ENCODE data around the gene POLR2B. TPM values are rescaled to one million over a fixed set of nuclear protein-coding genes. Genes with fewer than 3 reads are reported as not detected.

The POLR2B gene
- total RNA-seq, 1 donor from 2014 or later: 67.8 TPM

DNA sequence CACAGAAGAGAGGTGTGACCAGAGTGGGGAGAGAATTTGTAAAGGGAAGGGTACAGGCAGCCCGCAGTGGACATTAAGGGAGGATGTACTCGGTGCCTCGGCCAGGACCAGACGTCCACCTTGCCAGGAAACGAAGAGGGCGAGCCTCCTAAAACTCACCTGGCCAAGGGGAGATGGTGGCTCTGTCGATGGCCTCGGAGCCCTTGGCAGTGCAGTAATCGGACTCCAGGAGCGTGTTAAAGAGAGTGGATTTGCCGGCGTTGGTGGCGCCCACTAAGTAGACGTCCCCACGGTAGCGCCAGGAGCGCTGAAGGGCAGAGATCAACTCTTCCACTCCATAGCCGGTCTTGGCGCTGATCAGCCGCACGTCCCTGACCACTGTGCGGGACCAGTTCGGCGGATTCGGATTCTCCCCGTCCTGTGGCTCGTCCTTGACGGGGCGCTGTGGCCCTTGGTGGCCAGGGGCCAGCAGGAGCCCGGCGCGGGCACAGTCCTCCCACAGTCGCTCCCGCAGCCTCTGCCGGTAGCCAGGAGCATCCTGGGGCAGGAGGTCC, 2.3 kb upstream of the POLR2B start:
- DNase-seq (no peak), ATAC-seq (no peak)
- Histone ChIP-seq H3K4me1 (peaks cover 42% of the 10 kb centered on the region), H3K36me3 (peaks cover 29% of the 10 kb centered on the region), H3K4me3 (peak overlapping the region; percentile 97), H3K27me3 (ENCODE audit: low read depth) (no peaks in the 10 kb centered on the region), H3K9me3 (no peaks in the 10 kb centered on the region), H3K27ac (peak overlapping the region; percentile 85)
- TF ChIP-seq, protein P1, sequence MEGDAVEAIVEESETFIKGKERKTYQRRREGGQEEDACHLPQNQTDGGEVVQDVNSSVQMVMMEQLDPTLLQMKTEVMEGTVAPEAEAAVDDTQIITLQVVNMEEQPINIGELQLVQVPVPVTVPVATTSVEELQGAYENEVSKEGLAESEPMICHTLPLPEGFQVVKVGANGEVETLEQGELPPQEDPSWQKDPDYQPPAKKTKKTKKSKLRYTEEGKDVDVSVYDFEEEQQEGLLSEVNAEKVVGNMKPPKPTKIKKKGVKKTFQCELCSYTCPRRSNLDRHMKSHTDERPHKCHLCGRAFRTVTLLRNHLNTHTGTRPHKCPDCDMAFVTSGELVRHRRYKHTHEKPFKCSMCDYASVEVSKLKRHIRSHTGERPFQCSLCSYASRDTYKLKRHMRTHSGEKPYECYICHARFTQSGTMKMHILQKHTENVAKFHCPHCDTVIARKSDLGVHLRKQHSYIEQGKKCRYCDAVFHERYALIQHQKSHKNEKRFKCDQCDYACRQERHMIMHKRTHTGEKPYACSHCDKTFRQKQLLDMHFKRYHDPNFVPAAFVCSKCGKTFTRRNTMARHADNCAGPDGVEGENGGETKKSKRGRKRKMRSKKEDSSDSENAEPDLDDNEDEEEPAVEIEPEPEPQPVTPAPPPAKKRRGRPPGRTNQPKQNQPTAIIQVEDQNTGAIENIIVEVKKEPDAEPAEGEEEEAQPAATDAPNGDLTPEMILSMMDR (IDR thresholded peaks at IDR 0.05): no peak
- intact Hi-C loops (cut with DNase I): no loop called here

DNA sequence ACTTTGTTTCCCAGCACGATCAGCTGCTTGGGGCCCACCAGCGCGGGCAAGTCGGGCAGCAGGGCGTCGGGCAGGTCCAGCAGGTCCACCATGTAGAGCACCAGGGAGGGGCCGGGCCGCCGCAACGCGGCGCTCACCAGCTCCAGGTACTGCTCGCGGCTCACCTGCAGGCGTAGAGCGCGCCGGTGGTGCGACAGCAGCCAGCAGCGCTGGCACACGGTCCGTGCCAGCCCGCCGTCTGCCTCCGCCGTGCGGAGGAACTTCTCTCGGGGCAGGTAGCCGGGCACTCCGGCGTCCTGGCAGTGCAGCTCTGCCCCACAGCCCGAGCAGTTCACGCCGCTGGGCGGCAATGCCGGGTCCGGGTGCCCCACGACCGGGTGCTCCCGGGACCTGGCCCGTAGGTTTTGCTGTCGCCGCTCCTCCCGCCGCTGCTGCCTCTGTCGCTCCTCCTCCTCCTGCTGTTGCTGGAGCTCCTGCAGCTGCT, 1.8 kb upstream of the POLR2B start:
- H3K4me1 ChIP-seq: peaks cover 47% of the 10 kb centered on the region
- TF ChIP-seq, protein P1 (IDR thresholded peaks at IDR 0.05): peak; percentile 24
- peak overlapping the region; percentile 85 for H3K27ac ChIP-seq
- no peaks in the 10 kb centered on the region for H3K27me3 ChIP-seq (ENCODE audit: low read depth)
- H3K4me3 ChIP-seq: peak overlapping the region; percentile 97
- H3K36me3 ChIP-seq: peaks cover 24% of the 10 kb centered on the region
- H3K9me3 ChIP-seq: no peaks in the 10 kb centered on the region
- ATAC-seq: peak; percentile 79 to 84
- intact Hi-C loops (cut with DNase I): no loop called here
- DNase-seq: peak; percentile 83

DNA sequence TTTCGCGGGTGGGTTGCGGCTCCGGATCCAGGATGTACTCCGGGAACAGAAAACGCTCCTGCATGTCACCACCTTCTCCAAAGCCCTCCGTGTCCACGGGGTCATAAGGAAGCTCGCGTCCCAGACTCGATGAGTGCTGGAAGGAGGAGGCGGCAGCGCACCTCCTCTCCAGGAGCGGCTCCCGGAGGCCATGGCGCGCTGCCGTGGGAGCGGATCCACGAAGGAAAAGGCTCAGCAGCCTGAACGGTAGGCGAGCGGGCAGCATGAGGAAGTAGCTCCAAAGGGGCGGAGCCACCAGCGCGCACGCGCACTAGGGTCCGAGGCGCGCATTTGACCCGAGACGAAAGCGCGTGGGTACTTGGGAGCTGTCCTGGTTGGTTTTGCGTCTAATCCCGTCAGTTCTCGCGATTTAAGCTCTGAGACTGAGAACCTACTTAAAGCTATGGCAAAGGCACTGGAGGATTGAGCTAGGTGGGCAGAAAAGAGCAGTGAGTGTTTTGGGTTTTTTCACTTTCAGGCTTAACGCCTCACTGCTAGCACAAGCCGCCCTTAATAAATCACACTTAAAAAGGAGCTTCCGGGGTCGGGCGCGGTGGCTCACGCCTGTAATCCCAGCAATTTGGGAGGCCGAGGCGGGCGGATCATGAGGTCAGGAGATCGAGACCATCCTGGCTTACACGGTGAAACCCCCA, 1.2 kb upstream of the POLR2B start, which contains the start of gene NOA1:
TSS of gene NOA1 (minus strand) at position 286 of the 692 bp plus-strand sequence. CDS start at position 265, 21 bp downstream.
- ATAC-seq (peak; percentile 91 to 95), DNase-seq (peak; percentile 97)
- Histone ChIP-seq H3K27ac (peak within 1 kb of the TSS; percentile 85), H3K9me3 (no peaks in the 10 kb centered on the region), H3K4me3 (peak within 1 kb of the TSS; percentile 97), H3K27me3 (ENCODE audit: low read depth) (no peaks in the 10 kb centered on the region), H3K4me1 (peaks cover 53% of the 10 kb centered on the region), H3K36me3 (peaks cover 18% of the 10 kb centered on the region)
- TF ChIP-seq, protein P1 (IDR thresholded peaks at IDR 0.05): no peak
- intact Hi-C loops (cut with DNase I): no loop called here

DNA sequence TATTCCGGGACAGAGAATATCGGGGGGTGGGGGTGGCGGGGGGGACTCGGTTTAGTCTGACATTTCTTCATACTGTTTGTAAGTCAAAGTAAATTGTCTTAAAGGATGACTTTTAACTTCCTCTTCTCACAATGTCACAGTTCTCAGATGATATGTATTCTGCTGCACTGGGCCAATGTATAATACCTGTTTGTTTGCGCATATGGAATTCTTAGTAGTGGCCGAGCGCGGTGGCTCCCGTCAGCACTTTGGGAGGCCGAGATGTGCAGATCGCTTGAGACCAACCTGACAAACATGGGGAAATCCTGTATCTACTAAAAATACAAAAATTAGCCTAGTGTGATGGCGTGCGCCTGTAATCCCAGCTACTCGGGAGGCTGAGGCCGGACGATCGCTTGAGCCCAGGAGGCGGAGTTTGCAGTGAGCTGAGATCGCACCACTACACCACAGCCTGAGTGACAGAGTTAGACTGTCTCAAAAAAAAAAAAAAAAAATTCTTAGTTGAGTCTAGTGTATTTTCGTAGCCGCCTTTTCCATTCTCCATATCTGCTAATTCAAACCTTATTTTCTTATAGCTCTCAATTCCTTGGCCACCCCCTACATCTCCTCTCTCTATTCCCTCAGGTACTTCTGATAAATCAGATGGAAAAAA, 851 bp downstream of the POLR2B start:
- TF ChIP-seq, protein P1 (IDR thresholded peaks at IDR 0.05): no peak
- Histone ChIP-seq H3K9me3 (no peaks in the 10 kb centered on the region), H3K4me1 (peaks cover 55% of the 10 kb centered on the region), H3K4me3 (peak overlapping the region; percentile 97), H3K27me3 (ENCODE audit: low read depth) (no peaks in the 10 kb centered on the region), H3K36me3 (no peaks in the 10 kb centered on the region), H3K27ac (peak overlapping the region; percentile 85)
- DNase-seq (no peak), ATAC-seq (no peak)
- intact Hi-C loops (cut with DNase I): no loop called here

DNA sequence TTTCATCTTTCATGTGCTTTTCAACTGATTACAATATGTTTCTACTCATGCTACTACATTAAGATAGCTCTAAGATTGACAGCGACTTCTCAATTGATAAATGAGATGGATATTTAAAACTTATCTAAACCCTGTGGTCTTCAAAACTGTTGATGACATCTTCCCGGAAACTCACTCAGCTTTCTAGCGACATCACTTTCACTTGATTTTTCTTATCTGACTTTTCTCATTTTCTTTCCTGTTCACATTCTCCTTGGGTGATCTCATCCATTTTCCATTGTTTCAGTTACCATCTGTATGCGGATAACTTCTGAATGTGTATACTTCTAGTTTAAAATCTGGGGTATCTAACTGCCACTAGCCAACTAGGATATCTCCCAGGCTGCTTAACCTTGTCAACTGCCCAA, 3.1 kb downstream of the POLR2B start:
- peaks cover 35% of the 10 kb centered on the region for H3K4me1 ChIP-seq
- H3K9me3 ChIP-seq: no peaks in the 10 kb centered on the region
- TF ChIP-seq, protein P1 (IDR thresholded peaks at IDR 0.05): no peak
- no peaks in the 10 kb centered on the region for H3K27me3 ChIP-seq (ENCODE audit: low read depth)
- peaks cover 19% of the 10 kb centered on the region for H3K36me3 ChIP-seq
- intact Hi-C loops (cut with DNase I): no loop called here
- H3K4me3 ChIP-seq: no peak overlapping the region
- no peak for DNase-seq
- ATAC-seq: no peak
- no peak overlapping the region for H3K27ac ChIP-seq

Data from lower lobe of right lung (tissue), 2 donors.